GM19238 (cell line): ENCODE data around the gene PTPRG.

Experiments
- DNase-seq: peaks from one replicate; pipeline ENCODE4 v3.0.0; 2011; ENCODE audit warnings: low spot score; ENCODE audit not compliant: insufficient read length

Gene PTPRG

GRCh38 chr3:62133015-62133414 is 571.6 kb downstream of the PTPRG start:
- DNase-seq, result no peak

GRCh38 chr3:62134061-62134496 is 572.7 kb downstream of the PTPRG start:
- no peak for DNase-seq

DNA sequence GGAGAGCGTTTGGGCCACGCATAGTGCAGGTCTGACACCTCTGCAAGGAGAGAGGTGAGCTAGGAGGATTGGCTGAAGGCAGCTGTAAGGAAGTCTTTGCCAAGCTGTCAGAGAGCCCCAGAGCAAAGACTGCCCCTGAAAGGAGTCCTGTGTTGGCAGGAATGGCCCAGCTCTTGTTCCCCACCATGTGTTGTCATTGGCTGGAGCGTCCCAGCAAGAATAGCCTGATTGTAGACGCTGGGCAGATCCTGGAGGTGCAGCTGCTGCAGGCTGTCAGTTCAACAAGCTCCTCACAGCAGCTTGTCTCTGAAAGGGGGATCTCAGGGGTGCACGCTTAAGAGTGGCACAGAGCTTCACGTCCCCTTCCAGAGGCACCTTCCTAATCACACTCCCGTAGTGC is 574.4 kb downstream of the PTPRG start:
- DNase-seq, result no peak

DNA sequence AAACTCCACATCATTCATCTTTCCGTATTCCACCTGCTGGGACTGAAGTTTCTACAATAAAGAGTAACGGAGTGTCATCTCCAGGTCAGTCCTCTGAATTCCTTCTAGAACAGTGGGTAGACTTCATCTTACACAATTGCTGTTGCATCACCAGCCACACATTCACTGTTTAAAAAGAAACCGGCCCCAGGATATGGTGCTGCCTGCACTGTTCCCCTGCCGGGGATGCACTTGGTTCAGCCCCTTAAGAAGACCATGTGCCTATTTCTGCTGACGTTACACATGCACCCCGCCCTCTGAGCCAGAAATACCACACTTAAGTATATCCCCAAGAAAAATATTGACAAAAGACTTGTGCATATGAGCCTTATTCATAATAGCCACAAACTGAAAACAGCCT is 578.6 kb downstream of the PTPRG start:
- DNase-seq, result no peak

GRCh38 chr3:62142331-62143085 is 581.1 kb downstream of the PTPRG start:
- DNase-seq, result no peak

GRCh38 chr3:62143843-62144450 is 582.6 kb downstream of the PTPRG start:
- DNase-seq, result no peak

DNA sequence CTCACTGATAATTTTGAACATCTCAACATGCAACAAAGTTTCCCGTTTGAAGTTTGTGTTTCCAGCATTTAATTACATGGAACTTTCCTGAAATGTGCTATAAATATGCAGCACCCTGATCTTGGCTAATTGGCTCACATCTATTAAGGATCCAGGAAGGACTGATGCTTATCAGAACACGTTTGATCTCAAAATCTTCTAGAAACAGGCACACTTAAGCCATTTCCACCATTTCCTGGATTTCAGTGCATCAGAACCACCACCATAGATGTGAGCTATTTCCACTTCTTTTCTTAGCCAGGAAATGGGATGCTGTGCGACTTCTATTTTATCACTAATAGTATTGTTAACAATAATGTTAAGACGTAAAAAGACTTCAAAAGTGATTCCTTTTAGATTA is 583.1 kb downstream of the PTPRG start:
- no peak for DNase-seq

- no peak for DNase-seq
Observed at GRCh38 chr3:62145086-62145757, 583.9 kb downstream of the PTPRG start.

- DNase-seq, result no peak
Observed at GRCh38 chr3:62149539-62149938, 588.2 kb downstream of the PTPRG start.

- no peak for DNase-seq
Observed at GRCh38 chr3:62149962-62150361, 588.6 kb downstream of the PTPRG start.

DNA sequence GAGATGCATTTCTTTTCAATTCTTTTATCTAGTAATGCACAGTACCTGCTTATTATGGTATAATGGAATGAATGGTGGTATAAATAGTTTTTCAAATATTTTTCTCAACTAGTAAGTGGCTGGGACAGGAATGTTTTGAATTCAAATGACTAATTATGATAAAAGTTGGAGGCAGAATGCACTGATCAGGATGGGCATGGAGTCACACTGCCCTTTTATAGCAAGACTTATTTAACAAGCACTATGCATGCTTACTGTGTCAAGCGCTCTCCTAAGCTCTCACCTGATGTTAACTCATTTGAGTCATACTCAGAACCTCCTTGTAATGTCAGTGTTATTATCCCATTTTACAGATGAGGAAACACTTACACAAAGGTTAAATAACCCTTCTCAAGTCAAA is 590.2 kb downstream of the PTPRG start:
- no peak for DNase-seq

DNA sequence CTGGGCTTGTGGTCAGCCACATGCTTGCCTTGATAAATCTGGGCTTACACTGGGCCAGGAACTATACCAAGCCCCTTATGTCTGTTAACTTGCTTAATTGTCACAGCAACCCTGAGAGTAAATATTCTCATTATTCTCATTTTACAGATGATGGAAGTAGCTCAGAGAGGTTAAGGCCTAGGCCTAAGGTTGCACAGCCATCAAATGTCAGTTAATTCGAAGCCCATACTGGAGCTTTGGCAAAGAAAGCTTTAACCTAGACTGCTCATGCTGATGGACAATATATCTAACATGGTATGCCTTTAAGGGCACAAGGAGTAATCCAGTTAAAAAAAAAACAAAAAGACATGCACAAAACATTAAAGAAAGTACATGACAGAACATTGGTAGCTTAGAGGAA is 591.9 kb downstream of the PTPRG start:
- no peak for DNase-seq

- DNase-seq, result no peak
Observed at GRCh38 chr3:62154457-62155148, 593.2 kb downstream of the PTPRG start.

DNA sequence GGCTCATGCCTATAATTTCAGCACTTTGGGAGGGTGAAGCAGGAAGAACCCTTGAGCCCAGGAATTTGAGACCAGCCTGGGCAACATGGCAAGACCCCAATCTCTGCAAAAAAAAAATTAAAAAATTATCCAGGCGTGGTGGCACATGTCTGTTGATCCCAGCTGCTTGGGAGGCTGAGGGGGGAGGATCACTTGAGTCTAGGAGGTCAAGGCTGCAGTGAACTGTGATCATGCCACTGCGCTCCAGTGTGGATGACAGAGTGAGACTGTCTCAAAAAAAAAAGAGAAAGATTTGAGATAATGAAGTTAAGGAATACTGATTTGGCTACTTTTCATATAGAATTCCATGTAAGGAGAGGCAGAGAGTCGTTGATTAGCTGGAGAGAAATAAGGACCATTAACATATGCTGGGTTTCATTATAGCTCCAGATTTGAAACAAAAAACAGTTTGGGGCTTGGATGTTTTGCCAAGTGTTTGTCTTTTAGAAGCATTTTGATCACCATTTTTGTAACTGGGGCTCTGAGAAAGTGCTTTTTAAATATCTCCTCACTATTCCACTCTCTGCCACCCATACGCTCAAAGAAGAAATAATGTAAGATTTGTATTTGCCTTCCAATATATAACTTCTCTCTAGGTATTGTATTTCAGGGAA is 597.8 kb downstream of the PTPRG start:
- DNase-seq, result no peak

GRCh38 chr3:62159709-62160092 is 598.3 kb downstream of the PTPRG start:
- no peak for DNase-seq

- DNase-seq, result no peak
Observed at GRCh38 chr3:62161371-62161770, 600.0 kb downstream of the PTPRG start.

GRCh38 chr3:62164196-62164595 is 602.8 kb downstream of the PTPRG start:
- DNase-seq, result no peak

- no peak for DNase-seq
Observed at GRCh38 chr3:62164746-62165145, 603.4 kb downstream of the PTPRG start.

DNA sequence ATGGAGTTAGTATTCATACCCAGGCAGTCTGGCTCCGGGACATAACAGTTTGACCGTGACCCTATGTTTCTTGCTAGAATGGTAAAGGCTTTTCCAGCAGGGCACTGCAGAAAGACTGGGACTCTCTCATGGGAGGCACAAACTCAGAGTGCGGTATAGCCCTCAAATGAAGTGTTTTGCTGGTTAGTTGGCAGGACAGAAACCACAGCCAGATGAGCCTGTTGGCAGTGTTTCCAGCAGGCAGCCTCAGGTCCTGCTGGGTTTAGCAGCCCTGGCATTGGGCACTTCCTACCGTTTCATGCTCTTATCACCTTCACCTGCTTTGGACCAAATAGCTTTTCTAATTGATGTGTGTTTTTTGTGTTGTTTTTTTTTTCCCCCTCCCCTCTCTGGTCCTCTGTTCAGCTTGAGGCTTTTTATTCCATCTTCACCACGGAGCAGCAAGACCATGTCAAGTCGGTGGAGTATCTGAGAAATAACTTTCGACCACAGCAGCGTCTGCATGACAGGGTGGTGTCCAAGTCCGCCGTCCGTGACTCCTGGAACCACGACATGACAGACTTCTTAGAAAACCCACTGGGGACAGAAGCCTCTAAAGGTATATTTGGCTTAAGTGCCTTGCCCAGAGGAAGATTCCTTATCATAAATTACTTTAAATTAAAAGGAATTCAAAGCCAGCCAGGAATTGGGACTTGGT is 606.3 kb downstream of the PTPRG start:
- no peak for DNase-seq

DNA sequence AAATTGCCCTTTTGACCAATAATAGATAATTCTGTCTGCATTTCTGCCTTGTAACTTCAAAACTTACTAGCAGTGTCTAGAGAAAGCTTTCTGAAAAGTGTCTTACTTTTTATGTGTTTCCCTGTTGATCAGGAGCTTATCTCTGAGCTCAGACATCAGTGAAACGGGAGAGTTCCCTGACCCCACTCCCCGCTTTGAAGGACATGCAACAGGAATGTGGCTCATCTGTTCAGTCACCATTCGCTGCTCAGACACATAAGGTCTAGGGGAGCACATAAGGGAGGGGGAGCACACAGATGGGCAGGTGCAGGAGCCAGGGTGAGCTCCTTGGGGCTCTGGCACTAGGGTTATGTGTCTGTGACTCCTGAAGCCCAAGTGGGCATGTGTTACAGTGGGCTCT is 607.0 kb downstream of the PTPRG start:
- no peak for DNase-seq
